ENCODE measurements around the gene KCNIP4. TPM values are rescaled to one million over a fixed set of nuclear protein-coding genes. Genes with fewer than 3 reads are reported as not detected.

The KCNIP4 gene
- total RNA-seq, 1 donor from 2014 or later: not detected

- TF ChIP-seq CTCF (IDR thresholded peaks at IDR 0.05): no peak
- Mint-ChIP-seq H3K4me3 (ENCODE audit: unreplicated experiment) (no peak overlapping the region), H3K4me1 (ENCODE audit: low read depth) (no peaks in the 10 kb centered on the region), H3K36me3 (ENCODE audit: low read depth) (no peaks in the 10 kb centered on the region), H3K27ac (ENCODE audit: unreplicated experiment) (no peak overlapping the region), H3K27me3 (ENCODE audit: low read depth) (peaks cover 29% of the 10 kb centered on the region), H3K9me3 (ENCODE audit: low read depth) (no peaks in the 10 kb centered on the region)
- no peak for DNase-seq (ENCODE audit: low spot score)
Measured at GRCh38 chr4:21699446-21699845, 249.1 kb downstream of the KCNIP4 start.

- no peaks in the 10 kb centered on the region for H3K4me1 Mint-ChIP-seq (ENCODE audit: low read depth)
- no peaks in the 10 kb centered on the region for H3K9me3 Mint-ChIP-seq (ENCODE audit: low read depth)
- H3K27me3 Mint-ChIP-seq (ENCODE audit: low read depth): peaks cover 29% of the 10 kb centered on the region
- H3K36me3 Mint-ChIP-seq (ENCODE audit: low read depth): no peaks in the 10 kb centered on the region
- H3K27ac Mint-ChIP-seq (ENCODE audit: unreplicated experiment): no peak overlapping the region
- no peak for TF ChIP-seq CTCF (IDR thresholded peaks at IDR 0.05)
- no peak overlapping the region for H3K4me3 Mint-ChIP-seq (ENCODE audit: unreplicated experiment)
- no peak for DNase-seq (ENCODE audit: low spot score)
Measured at GRCh38 chr4:21697583-21697982, 251.0 kb downstream of the KCNIP4 start.

- no peak for TF ChIP-seq CTCF (IDR thresholded peaks at IDR 0.05)
- Mint-ChIP-seq H3K36me3 (ENCODE audit: low read depth) (no peaks in the 10 kb centered on the region), H3K9me3 (ENCODE audit: low read depth) (peaks cover 3% of the 10 kb centered on the region), H3K27me3 (ENCODE audit: low read depth) (peaks cover 25% of the 10 kb centered on the region), H3K4me3 (ENCODE audit: unreplicated experiment) (no peak overlapping the region), H3K4me1 (ENCODE audit: low read depth) (no peaks in the 10 kb centered on the region), H3K27ac (ENCODE audit: unreplicated experiment) (no peak overlapping the region)
- no peak for DNase-seq (ENCODE audit: low spot score)
Measured at GRCh38 chr4:21695141-21695540, 253.4 kb downstream of the KCNIP4 start.

- no peaks in the 10 kb centered on the region for H3K36me3 Mint-ChIP-seq (ENCODE audit: low read depth)
- no peak overlapping the region for H3K4me3 Mint-ChIP-seq (ENCODE audit: unreplicated experiment)
- H3K27ac Mint-ChIP-seq (ENCODE audit: unreplicated experiment): no peak overlapping the region
- no peaks in the 10 kb centered on the region for H3K4me1 Mint-ChIP-seq (ENCODE audit: low read depth)
- TF ChIP-seq CTCF (IDR thresholded peaks at IDR 0.05): no peak
- no peak for DNase-seq (ENCODE audit: low spot score)
- peaks cover 9% of the 10 kb centered on the region for H3K27me3 Mint-ChIP-seq (ENCODE audit: low read depth)
- peaks cover 3% of the 10 kb centered on the region for H3K9me3 Mint-ChIP-seq (ENCODE audit: low read depth)
Measured at GRCh38 chr4:21692241-21692640, 256.3 kb downstream of the KCNIP4 start.

- no peak for TF ChIP-seq CTCF (IDR thresholded peaks at IDR 0.05)
- Mint-ChIP-seq H3K4me3 (ENCODE audit: unreplicated experiment) (no peak overlapping the region), H3K36me3 (ENCODE audit: low read depth) (no peaks in the 10 kb centered on the region), H3K4me1 (ENCODE audit: low read depth) (no peaks in the 10 kb centered on the region), H3K27ac (ENCODE audit: unreplicated experiment) (no peak overlapping the region), H3K27me3 (ENCODE audit: low read depth) (no peaks in the 10 kb centered on the region), H3K9me3 (ENCODE audit: low read depth) (peaks cover 3% of the 10 kb centered on the region)
- no peak for DNase-seq (ENCODE audit: low spot score)
Measured at GRCh38 chr4:21688596-21689265, 259.8 kb downstream of the KCNIP4 start.
